GM19438 (cell line): Measurements from ENCODE around the gene SLC16A3.
"Not testable (repeated sequence)": the region's sequence is repeated elsewhere in the genome, so short reads cannot be mapped to it uniquely, and the experiment has no call there.

ENCODE experiments used
- ATAC-seq: cut with Tn5 transposase; IDR thresholded peaks from one replicate; pipeline ENCODE4 v1.9.1; 2021; ENCODE audit warnings: low read depth; ENCODE audit not compliant: unreplicated experiment

The SLC16A3 gene

DNA sequence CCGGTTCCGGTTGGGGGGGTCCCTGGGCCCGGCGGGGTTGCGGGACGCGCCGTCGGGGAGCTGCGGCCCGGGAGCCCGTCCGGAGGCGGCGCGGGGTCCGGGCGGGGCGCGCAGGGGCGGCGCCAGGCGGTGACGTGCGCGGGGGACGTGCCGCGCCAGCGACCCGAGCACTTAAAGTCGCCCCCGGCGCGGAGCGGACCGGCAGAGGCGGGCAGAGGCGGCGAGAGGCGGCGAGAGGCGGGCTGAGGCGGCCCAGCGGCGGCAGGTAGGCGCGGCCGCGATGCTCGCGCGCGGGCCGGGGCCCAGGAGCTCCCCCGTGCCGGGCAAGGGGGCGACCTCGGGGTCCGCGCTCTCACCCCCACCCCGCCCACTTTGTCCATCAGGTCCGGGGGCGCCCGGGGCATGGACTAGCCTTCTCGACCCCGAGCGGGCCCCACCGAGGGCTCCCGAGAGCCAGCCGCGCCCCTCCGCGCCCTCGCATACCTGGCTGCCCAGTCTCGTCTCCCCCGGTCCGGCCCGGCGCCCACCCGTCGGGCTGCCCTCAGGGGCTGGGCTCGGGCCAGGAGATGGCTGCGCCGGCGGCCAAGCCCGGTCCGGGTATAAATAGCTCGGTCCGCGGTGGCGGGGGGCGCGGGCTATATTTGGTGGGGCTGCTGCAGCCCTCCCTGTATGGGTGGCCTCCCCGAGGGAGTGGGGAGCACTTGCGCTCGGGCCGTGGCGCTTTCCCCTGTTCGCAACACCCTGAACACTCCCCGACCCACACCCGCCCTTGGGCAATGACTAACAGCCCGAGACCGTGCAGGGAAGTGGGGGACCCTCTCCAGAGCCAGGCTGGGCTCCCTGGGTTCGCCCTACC, at the start of gene SLC16A3:
Gene SLC16A3 (plus strand): TSS at position 201 of the 856 bp plus-strand sequence. CDS start 6,967 bp downstream, outside the sequence.
- peak; percentile 41 for ATAC-seq

DNA sequence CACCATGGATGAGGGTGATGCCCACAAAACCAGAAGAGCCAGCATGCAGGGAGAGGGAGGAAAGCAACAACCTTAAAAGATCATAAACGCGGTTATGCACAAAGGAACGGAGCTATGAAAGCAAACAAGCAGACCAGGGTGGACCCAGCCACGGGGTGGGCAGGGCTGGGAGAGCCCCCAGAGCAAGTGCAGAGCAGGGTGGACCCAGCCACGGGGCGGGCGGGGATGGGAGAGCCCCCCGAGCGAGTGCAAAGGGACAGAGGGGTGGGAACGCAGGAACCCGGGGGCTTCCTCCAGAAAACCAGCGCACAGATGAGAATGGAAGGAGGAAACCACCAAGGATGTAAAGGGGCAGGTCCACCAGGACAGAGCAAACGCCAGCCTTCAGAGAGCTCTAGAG, 49.4 kb upstream of the SLC16A3 start:
- ATAC-seq: no peak

DNA sequence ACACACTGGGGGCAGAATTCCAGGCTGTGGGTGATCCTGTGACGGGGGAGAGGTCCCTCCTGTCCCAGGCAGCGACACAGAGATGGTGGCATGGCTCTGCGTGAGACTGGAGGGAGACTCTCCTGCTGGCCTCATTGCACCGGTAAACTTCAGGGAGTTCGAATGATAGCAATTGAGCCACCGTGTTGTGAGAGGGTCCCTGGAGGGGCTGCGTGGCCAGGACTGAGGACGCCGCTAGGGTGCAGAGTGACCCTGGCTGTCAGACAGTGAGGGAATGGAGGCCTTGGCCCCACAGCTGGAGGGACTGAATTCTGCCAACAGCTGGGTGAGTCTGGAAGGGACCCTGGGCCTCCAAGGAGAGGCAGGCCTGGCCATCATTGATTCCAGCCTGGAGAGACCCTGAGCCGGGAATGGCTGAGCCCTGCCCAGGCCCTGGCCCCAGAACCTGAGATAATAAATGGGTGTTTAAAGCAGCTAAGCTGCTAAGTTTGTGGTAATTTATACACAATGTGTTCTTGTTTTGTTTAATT, 48.8 kb upstream of the SLC16A3 start:
- ATAC-seq: no peak

DNA sequence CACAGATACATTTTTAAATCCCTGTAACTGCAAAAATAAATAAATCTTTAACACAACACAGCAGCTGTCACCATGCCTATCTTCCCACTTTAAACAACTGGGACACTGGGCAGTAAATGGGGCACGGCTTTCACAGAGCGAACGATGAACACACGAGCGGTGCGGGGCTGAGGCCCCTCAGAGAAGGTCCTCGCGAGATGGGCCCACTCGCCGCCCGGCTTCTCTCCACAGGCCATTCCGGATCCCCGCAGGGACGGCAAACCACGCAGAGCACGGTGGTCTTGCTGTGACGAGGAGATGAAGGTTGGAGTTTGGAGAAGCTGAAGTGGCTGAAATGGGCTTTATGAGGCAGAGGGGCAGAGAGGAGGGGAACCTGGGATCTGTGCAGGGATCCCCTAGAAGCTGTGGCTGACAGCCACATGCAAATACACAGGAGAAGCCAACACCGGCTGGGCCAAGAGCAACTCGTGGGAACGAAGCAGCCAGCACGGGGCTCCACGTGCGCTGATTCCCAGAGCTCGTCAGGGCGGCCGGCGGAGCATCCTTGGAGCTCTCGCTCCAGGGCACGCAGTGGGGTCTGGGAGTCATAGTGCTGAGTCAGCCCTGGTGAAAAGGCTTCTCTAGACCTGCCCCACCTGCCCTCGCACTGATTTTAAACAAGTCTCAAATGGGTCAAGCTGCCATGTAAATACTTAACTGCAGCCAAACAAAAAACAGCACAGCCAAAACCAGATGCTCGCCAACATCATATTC, 47.9 kb upstream of the SLC16A3 start:
- no peak for ATAC-seq

DNA sequence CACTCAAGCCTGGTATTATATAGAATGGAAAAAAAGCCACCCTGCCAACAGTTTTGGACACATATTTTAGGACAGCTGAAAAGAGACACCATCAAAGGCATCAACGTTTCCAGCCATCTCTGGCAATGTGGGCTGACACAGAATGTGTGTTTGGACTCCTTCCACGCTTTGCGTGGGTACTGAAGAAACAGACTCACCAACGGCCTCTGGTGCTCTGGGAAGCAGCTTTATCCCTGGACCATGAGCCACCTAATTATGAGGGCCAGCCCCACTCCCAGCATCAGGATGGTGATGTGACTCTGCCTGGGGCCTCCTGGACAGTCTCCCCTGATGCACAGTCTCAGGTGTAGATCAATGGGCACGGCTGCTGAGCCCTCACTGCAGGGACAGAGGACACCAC, 44.1 kb upstream of the SLC16A3 start:
- no peak for ATAC-seq

DNA sequence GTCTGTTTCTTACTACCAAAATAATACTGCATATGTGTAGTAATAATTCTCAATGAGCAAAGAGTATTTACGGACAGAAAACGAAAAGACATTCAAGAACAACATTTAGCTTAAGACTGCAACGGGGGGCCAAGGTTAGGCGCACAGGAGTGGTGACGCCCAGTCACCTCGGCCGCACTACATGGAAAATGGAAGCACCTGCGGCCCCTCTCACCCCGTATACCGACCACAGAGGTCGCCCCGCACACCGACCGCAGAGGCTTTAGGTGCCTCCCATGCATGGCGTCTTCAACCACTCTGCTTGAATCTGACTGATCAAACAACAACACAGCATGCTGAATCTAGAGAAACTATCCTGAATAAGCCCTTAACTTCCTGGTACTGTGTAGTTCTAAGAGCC, 42.6 kb upstream of the SLC16A3 start:
- ATAC-seq: no peak

DNA sequence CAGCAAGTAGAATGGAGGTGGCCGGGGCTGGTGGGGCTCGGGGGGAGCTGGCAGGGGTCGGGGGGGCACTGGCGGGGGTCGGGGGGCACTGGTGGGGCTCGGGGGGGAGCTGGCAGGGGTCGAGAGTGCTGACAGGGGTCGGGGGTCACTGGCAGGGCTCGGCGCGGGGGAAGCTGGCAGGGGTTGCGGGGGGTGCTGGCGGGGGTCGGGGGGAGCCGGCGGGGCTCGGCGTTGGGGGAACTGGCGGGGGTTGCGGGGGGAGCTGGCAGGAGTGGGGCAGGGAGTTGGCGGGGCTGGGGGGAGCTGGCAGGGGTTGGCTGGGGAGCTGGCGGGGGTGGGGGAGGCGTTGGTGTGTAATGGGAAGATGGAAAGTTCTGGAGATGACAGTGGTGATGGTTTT, 41.3 kb upstream of the SLC16A3 start:
- no peak for ATAC-seq

DNA sequence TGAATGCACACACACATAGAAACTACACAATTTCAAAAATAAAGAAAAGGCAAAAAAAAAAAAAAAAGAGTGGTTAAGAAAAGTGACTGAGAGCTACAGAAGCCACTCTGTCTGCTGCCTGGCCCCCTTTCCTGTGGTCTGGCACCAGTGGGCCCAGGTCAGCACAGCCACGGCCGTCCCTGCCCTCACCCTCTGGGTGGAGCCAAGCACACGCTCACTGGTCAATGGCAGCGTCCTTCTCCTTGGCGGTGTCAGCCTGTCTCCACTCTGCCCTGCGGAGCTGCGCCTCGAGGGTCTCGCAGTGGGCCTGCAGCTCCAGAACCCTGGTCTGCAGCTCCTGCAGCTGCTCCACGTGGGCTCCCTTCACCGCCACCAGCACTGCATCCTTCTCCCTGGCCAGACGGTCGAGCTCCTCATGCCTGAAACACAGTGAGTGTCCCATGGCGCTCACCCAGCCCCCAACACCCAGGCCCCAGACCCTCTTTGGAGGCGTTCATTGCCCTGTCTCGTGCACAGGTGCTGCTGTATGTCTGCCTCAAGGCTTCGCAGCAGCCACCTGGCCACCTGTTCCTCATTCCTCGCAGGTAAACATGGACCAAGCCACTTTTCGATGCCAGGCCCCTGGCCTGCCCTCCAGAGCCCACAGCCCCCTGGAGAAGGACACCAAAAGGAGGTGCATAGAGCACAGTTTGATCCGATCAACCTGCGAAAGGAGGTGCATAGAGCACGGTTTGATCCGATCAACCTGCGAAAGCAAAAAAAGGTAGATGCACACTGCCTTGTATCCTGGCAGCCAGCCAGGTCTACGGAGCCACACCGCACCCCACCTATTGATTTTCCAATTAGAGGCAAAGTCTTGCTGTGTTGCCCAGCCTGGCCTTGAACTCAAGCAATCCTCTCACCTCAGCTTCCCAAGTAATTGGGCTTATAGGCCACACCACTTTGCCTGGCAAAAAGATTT, 40.6 kb upstream of the SLC16A3 start:
- no peak for ATAC-seq

DNA sequence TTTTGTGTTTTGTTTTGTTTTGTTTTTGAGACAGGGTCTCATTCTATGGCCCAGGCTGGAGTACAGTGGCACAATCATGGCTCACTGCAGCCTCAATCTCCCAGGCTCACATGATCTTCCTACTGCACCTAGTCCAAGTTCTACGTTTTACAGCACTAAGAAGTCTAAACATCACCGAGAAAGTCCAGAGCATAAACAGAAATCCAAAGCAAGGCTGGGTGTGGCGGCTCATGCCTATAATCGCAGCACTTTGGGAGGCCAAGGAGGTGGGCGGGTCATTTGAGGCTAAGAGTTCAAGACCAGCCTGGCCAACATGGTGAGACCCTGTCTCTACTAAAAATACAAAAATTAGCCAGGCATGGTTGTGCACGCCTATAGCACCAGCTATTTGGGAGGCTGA, 35.8 kb upstream of the SLC16A3 start:
- not testable (repeated sequence) for ATAC-seq

DNA sequence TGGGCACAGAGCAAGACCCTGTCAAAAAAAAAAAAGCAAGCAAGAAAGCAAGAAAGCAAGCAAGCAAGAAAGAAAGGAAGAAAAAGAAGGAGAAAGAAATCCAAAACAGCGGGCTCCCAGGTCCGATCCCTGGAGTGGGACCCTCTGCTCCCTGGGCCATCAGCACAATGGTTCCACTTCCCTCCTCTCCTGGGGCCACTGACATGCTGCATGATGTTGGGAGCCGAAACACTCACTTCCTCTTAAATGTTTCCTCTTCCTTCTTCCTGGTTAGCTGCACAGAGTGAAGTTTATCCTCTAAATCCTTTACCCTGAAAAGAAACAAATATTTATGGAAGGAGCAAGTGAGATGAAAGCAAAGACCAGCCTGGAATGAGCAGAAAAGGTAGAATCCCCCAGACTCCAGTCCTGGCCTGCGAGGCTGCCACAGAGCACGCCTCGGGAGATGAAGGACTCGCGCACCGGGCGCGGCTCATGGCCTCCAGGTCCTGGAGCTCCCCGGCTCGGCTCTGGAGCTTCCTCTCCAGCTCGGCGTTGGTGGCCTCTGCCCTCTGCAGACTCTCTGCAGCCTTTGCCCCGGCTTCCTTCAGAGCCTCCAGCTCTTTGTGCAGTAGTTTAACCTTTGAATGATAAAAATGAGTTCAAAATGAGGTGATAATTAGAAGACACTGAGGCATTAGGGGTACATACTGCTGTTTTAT, 35.2 kb upstream of the SLC16A3 start:
- no peak for ATAC-seq

DNA sequence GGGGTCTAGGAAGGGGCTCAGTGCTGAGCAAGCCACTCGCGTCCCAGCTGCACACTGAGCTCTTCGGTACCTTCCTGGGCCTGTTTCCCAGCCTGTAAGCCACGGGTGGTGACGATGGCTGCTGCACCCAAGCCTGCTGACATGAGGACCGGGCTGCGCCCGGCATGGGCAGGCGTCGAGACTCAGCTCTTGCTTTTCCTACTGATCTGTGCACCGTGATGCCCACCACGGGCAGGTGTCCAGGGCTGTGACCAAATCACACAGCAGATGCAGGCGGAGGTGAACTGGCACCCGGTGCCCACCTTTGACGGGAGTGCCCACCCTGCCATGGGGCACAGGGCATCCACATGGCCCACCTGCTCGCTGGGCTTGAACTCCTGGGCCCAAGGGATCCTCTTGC, 34.1 kb upstream of the SLC16A3 start:
- no peak for ATAC-seq

DNA sequence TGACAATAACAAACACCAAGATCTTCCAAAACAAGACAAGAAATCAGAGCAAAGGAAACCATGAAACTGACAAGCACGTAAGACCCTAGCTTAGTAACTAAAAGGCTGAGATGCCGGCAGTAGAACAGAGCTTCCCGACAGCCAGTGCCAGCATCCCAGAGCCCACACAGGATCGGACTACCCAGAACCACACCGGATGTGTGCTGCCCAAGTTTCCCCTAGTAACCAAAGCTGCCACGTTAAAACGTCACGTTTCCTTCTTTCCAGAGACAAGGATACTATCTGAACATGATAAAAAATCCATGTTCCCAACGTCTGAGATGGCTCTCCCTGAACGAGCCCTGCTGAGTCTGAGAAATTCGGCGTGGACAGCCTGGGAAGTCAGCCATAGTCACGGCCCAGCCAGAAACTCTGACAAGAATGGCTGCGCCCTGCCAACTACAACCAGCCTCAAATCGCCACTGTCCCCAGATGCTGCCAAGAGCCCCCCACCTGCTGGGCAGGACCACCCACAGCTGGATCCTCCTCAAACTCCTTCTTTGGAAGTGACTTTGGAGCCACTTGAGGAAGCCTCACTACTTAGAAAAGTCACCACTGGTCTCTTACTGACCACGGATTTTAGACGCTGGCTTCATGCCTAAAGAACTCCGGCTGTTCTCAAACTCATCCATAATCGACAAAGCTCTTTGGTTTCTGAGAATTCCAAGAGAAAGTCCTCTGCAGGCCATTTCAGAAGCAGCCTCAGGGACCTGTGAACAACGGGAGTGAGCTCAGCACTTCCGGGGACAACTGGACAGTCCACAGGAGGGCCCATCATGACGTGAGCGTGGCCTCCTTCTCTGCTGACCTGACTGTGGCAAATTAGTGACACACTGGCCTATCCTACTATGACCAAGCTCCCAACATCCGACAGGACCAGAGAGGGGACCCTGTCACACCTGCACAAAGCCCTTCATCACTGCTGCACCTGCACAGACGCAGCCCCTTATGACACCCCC, 32.9 kb upstream of the SLC16A3 start:
- ATAC-seq: no peak

DNA sequence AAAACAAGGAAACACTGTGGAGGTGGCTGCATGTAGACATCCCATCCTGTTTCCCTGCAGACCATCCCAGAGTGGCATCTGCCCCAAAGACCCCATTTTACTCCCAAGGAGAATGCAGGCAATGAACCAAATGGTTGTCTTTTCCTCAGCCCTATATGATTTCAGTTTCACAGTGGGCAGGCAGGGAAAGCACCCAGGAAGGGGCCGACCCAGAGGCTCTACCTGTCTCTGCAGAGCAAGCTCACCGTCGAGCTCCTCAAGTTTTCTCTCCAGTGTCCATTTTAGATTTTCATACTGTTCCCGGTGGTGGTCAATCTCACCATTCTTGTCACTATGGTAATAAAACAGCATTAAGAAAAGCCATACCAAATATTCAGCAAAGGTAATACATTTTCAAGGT, 30.8 kb upstream of the SLC16A3 start:
- no peak for ATAC-seq

DNA sequence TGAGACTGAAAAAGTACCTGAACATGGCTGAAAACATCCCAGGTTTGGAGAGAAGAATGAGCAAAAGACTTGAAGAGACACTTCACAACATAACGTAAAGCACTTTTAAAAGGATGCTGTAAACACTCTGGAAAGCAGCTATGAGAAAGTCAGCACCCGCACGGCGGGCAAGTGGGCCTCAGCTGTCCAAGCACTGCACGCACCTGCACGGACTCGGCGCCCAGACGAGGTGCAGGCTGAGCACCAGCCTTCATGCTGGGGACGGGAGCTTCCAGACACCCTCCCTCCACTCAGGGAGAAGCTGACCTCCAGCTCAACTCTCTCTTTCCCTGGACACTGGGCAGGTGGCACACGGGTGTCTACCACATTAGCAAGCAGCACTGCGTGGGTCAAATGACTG, 29.3 kb upstream of the SLC16A3 start:
- ATAC-seq: no peak

DNA sequence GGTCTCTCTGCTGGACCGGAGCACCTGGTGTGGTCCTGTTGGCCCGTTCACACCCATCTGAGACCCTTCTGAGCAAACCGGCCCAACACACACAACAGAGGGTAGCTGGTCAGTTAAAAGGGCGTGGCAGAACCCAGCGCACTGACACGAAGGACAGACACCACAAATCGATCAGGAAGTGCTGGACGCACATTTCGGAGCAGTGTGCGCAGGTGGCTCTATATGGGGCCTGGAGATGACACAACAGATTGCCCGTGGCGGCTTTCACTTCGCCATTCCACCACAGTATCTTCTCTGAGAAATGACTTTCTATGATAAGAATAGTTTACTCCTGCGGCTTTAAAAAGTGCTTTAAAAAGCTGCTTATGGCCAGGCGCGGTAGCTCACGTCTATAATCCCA, 28.7 kb upstream of the SLC16A3 start:
- no peak for ATAC-seq

DNA sequence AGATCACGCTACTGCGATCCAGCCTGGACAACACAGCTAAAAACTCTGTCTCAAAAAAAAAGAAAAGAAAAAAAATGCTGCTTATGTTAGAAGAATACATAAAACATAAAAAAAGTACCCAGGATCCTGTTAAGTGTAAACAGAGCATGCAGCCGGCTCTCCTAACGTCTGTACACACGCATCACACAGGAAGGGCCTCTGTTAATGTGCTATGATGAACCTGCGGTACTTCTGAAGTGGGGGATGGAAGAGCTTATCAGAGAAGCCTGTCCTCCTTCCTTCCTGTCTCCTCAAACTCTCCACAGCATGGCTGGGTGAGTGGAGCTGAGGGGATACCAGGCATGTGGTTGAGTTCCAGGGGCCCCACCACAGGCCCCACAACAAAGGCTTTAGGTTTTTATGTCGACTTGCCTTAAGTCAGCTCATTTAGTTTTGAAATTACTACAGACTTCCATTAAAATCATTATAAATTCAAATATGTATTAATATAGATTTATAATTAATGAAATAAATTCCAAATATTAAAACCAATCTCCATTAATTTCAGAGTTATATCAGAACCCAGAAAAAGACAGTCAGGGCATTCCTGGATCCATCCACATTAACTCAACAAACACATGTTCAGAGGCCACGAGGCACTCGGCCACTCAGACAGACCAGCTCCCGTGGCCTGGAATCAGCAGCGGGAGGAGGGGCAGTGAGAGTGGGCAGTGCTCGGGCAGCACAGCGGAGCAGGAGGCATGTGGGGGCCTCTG, 27.9 kb upstream of the SLC16A3 start:
- ATAC-seq: no peak

DNA sequence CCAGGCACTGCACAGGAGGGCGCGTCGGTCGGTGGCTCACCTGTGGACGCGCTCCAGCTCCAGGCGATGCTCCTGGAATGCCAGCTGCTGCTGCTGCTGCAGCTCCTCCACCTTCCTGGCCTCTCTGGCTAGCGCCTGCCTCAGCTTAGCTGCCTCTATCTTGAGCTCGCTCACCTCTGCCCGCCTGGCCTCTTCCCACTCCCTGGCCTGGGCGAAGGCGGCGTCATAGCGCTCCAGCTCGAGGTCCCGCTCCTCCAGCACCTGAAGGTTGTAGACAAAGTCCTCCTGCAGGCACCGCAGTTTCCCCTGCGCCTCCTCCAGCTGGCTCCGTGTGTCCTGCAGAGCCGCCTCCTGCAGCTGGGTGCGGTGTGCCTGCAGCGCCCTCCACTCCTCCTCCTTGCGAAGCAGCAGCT, 27.3 kb upstream of the SLC16A3 start:
- ATAC-seq: no peak

DNA sequence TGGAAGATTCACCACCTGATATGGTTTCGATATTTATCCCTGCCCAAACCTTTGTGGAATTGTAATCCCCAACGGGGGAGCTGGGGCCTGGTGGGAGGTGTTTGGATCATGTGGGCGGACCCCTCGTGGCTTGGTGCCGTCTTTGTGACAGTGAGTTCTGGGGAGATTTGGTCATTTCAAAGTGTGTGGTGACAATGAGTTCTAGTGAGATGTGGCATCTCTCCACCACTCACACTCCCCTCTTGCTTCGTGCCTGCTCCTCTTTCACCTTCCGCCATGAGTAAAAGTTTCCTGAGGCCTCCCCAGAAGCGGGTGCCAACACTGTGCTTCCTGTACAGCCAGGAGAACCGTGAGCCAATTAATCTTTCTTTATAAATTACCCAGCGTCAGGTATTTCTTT, 25.9 kb upstream of the SLC16A3 start:
- ATAC-seq: no peak
